Measurements from ENCODE around the gene MARCHF2.

DNA sequence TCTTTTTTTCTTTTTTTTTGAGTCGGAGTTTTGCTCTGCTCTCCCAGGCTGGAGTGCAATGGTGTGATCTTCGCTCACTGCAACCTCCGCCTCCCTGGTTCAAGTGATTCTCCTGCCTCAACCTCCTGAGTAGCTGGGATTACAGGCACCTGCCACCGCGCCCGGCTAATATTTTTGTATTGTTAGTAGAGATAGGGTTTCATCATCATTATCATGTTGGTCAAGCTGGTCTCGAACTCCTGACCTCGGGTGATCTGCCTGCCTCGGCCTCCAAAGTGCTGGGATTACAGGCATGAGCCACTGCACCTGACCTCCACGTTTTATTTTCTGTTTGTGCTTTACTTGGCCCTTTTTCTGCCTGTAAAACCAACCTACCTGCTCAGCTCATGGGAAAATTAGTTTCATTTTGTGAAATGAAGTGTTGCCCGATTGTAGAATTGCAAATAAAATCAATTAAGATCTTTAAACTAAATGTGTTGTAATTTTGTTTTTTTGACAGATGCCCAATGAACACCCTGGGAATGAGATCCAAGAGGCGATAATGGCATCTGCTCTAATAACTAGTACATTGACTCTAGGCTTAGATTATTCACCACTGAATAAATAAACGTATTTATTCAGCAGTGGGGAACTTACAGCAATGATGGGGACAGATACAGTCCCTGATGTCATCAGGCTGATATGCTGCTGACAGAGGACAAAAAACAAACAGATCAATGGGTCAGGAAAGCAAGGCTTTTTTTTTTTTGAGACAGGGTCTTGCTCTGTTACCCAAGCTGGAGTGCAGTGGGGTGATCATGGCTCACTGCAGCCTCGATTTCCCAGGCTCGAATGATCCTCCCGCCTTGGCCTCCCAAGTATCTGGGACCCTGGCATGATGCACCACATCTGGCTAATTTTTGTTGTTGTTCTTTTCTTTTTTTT lies 25.2 kb upstream of the MARCHF2 start:
- TF ChIP-seq RAD21 (IDR thresholded peaks at IDR 0.05; ENCODE audit: low read depth) (no peak), TAF1 (IDR thresholded peaks at IDR 0.05; ENCODE audit: low read depth) (no peak), CREB1 (IDR thresholded peaks at IDR 0.05; ENCODE audit: low read depth) (no peak), REST (IDR thresholded peaks at IDR 0.05; ENCODE audit: low read depth) (no peak), TCF12 (IDR thresholded peaks at IDR 0.05; ENCODE audit: low read depth) (no peak), USF1 (IDR thresholded peaks at IDR 0.05) (no peak), MAX (IDR thresholded peaks at IDR 0.05) (no peak), EGR1 (IDR thresholded peaks at IDR 0.05) (no peak), EP300 (IDR thresholded peaks at IDR 0.05; ENCODE audit: borderline replicate concordance) (no peak), YY1 (IDR thresholded peaks at IDR 0.05; ENCODE audit: low read depth) (no peak), TEAD4 (IDR thresholded peaks at IDR 0.05) (no peak), CEBPB (IDR thresholded peaks at IDR 0.05) (no peak), NFIC (IDR thresholded peaks at IDR 0.05) (no peak), FOXM1 (IDR thresholded peaks at IDR 0.05; ENCODE audit: borderline replicate concordance, low read depth) (no peak)

Measured in Ishikawa (cell line).